GM20000 (cell line): ENCODE measurements around the gene DPH1.

Experiments
- DNase-seq: peaks from one replicate; pipeline ENCODE4 v3.0.0; 2012; ENCODE audit warnings: low spot score
- CTCF ChIP-seq: IDR thresholded peaks from 2 replicates; pipeline ENCODE4 v1.5.1; 2012; ENCODE audit warnings: mild to moderate bottlenecking, control low read depth; ENCODE audit errors: extremely low read depth, missing control alignments

DPH1 gene

DNA sequence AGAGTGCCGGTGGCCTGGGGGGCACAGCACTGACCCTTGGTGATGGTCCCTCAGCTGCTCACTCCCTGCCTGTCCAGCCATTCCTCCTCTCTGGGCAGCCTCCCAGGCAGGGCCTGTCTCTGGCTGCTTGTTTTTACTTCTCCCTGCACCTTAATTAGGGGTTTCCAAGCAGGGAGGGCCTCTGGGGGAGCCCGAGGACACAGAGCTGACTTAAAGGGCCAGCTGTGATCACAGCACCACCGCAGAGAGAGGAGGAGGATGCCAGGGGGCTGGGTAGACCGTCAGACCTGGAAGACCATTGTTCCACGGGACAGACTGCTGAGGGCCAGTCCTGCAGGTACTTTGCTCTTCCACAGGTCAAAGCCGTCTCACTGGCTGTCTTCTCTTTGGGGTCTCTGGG is 1.2 kb upstream of the DPH1 start:
- DNase-seq = no peak
- no peak for TF ChIP-seq CTCF

GRCh38 chr17:2030779-2031163 is 818 bp downstream of the DPH1 start:
- peak; percentile 66 for TF ChIP-seq CTCF
- no peak for DNase-seq

DNA sequence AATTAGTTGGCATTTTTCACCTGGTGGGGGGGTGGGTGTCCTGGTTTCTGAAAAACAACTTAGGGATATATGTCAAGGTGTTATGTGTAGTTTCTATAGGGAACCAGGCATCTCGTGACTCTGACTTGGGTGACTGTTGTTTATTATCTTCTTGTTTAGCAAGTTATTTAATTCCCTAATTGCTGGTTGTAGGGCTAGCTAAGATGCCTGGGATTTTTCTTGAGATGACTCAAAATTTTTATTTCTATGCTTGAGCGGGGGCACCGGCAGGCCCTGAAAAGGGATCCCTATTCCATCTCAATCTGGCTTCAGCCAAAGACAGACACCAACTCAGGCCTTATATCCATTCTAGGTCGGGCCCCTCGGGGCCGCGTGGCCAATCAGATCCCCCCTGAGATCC is 3.2 kb downstream of the DPH1 start:
- DNase-seq = no peak
- TF ChIP-seq CTCF = no peak

DNA sequence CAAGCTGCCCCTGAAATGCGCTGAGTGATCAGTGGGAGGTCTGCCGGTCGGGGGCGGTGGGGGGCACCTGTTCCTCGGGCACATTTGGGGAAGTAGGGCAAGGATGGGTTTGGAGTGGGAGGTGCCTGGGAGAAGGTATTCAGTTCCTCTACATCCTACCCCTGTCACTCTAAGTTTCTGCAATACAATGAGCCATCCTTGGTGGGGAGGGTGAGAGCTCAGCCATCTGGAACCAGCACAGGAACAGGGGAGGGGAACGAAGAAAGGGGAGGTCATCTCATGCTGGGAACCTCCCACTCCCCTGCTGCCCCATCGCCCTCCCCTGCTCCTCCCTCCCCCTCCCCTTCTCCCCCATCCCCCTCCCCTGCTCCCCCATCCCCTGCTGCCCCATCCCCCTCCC is 4.2 kb downstream of the DPH1 start:
- no peak for TF ChIP-seq CTCF
- no peak for DNase-seq

DNA sequence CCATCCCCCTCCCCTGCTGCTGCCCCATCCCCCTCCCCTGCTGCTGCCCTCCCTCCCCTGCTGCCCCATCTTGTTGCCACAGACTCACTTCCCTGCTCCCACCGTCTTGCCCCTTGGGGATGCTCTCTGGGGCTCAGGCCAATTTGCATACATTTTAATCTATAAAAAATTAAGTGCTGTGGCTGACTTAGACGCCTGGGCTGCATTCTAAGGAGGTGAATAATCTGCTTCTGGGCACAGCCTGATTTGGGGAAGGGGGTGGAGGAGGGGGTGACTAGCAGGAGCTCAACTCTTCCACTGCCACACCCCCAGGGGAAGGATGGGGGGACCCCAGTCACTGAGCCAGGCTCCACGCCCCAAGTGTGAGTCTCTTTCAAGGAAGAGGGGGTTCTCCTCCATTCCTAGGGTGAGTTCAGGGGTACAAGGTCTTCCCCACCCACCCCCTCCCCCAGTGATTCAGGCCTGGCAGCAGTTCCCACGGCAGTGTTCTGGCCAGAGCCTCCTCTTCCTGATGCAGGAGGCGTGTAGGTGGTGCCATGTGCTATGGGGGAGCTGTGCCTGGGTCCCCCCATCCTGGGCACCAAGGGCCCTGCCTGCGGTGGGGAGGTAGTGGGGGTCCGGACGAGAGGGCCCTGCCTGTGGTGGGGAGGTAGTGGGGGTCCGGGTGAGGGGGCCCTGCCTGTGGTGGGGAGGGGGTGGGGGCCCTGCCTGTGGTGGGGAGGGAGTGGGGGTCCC is 5.0 kb downstream of the DPH1 start:
- no peak for TF ChIP-seq CTCF
- DNase-seq = no peak

DNA sequence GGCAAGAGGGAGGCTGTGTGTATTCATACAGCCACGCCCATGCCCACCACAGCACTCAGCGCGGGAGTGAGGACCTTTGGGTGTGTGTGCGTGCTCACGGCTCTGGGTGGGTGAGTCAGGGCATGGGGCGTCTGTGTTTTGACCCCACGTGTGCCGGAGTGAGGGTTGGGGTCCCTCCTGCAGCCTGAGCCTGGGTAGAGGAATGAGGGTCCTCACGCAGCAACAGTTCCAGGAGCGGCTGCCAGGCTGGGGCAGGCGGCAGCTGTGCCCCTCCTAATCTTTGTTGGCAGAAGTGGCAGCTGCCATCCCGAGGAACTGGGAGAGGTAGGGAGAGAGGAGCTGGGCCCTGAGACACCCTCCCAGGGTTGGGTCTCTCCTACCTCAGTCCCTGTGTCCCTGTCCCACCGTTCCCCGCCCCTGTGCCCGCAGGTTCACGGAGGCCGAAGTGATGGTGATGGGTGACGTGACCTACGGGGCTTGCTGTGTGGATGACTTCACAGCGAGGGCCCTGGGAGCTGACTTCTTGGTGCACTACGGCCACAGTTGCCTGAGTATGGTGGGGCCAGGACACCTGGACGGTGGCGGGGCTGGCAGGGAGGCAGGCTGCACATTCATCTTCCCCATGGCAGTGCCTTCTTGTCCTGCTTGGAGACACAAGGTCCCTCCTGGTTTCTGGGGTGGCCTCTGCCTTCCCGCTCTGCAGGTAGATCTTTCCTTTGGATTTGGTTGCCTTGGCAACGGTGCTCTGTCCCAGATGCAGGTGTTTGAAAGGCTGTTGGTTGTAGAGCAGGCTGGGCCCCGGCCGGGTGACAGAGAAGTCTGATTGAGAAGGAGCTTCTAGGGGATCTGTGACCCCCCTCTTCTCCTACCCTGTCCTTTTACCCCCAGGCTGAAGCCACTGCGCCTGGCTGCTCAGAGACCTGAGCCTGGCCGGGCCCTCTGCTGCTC is 5.9 kb downstream of the DPH1 start:
- no peak for TF ChIP-seq CTCF
- no peak for DNase-seq

GRCh38 chr17:2037155-2037554 is 7.2 kb downstream of the DPH1 start:
- no peak for DNase-seq
- no peak for TF ChIP-seq CTCF
